ENCODE data around the gene GABARAP. TPM values are rescaled to one million over a fixed set of nuclear protein-coding genes. Genes with fewer than 3 reads are reported as not detected.

The GABARAP gene
- polyA plus RNA-seq, 1 experiment = 984 TPM

DNA sequence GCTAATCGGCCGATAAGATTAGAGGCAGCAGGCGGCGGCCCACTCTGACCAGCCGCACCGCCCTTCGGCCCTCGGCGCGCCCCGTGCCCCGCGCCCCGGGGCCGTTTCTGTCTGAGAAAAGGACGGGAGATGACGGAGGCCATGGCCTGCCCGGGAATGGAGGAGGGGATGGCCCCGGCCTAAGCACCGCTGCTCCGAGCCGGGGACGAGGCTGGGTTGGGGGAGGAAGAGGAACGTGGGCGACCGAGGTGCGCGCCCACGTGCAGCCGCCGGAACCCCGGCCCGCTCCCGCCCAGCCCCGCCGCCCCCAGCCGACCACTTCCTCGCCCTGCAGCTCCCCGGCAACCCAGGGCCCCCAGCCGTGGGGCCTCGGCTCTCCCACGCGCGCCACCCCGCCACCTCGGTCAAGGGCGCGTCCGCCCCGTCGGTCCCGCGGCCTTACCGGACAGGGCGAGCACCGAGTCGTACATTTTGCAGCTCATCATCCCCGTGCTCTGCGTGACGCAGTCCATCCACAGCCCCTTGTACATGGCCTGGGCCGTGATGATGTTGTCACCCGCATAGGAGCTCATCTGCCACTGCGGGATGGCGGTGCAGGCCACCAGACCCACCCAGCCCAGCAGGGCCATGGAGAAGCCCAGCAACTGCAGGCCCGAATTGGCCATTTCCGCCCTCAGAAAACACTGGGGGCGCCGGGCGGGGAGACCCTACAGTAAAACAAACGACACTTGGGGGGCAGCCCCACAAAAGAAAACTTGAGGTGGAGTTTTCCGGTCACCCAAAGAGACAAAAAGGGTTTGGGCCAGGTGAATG lies 19.3 kb upstream of the GABARAP start:
- H3K27me3 ChIP-seq (ENCODE audit: control insufficient read depth, insufficient read depth, low read length) = peaks cover 8% of the 10 kb centered on the region
- no peaks in the 10 kb centered on the region; the same call in 1 of the 2 replicates for H3K9me3 ChIP-seq (ENCODE audit: control insufficient read depth, insufficient read depth, low read length)
- CTCF ChIA-PET = no interaction called here
- H3K4me3 ChIP-seq (ENCODE audit: low read depth, low read length) = peak overlapping the region; percentile 40; the same call in 1 of the 2 replicates
- POLR2A ChIA-PET = interaction anchor here (0.6 to 0.7 kb wide), 2 partner anchors 50 to 213 kb away, joined by 4 to 8 read pairs; no protein-coding TSS in a partner anchor
- no peak overlapping the region for H3K27ac ChIP-seq (ENCODE audit: low read depth, low read length)
- TF ChIP-seq, protein P1, sequence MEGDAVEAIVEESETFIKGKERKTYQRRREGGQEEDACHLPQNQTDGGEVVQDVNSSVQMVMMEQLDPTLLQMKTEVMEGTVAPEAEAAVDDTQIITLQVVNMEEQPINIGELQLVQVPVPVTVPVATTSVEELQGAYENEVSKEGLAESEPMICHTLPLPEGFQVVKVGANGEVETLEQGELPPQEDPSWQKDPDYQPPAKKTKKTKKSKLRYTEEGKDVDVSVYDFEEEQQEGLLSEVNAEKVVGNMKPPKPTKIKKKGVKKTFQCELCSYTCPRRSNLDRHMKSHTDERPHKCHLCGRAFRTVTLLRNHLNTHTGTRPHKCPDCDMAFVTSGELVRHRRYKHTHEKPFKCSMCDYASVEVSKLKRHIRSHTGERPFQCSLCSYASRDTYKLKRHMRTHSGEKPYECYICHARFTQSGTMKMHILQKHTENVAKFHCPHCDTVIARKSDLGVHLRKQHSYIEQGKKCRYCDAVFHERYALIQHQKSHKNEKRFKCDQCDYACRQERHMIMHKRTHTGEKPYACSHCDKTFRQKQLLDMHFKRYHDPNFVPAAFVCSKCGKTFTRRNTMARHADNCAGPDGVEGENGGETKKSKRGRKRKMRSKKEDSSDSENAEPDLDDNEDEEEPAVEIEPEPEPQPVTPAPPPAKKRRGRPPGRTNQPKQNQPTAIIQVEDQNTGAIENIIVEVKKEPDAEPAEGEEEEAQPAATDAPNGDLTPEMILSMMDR (IDR thresholded peaks at IDR 0.05; ENCODE audit: low read depth, low read length) = no peak
- no peak for DNase-seq (ENCODE audit: low read depth, low spot score)

DNA sequence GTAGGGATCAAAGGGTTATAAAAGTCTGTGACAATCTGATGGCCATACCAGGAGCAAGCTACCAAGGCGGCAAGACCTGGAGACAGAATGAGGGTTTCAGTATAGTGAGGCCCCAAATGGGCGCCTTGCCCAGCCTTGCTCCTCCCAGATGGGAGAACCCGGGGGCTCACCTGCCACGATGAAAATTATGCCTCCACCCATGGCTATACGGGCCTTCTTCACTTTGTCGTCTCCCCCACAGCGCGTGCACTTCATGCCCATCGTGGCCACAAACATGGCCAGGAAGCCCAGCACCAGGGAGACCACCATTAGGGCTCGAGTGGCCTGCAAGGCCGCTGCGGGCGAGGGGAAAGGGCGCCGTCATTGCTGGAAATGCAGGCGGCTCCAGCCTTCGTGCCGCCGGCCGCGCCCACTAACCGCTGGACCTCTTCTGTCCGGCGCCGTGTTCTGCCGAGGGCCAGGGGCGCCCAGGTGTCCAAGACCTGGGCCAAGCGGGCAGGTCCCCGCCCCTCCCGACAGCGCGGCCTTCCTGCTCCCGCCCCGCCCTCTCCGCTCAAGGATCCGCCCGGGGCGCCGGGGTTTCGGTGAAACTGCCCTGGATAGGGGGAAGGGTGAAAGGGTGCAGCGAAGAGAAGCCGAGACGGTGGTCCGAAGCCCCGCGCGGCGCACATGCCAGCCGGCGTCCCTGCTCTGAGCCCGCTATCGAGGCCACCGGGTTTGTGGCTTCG lies 18.6 kb upstream of the GABARAP start:
- Histone ChIP-seq H3K4me3 (ENCODE audit: low read depth, low read length) (peak overlapping the region; percentile 40; the same call in 1 of the 2 replicates), H3K27ac (ENCODE audit: low read depth, low read length) (no peak overlapping the region), H3K27me3 (ENCODE audit: control insufficient read depth, insufficient read depth, low read length) (peaks cover 8% of the 10 kb centered on the region), H3K9me3 (ENCODE audit: control insufficient read depth, insufficient read depth, low read length) (no peaks in the 10 kb centered on the region; the same call in 1 of the 2 replicates)
- DNase-seq (ENCODE audit: low read depth, low spot score) = no peak
- CTCF ChIA-PET = no interaction called here
- POLR2A ChIA-PET = no interaction called here
- TF ChIP-seq, protein P1 (IDR thresholded peaks at IDR 0.05; ENCODE audit: low read depth, low read length) = no peak

DNA sequence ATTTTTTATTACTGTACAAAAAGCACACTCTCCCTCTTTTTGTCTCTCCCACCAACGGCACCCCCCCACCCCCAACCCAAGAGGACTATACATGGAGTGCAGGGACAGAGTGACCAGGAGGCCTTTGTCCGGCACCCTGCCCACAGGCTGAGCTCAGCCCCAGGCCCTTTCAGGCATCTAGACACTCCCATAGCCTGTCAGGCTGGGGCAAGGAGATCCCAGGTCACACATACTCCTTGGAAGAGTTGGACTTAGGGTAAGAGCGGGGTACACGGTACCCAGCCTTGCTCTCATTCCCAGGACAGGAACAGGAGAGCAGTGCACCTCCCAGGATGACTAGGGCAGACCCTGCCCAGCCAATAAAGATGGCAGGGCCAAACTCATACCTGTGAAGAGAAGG lies 17.9 kb upstream of the GABARAP start:
- Histone ChIP-seq H3K4me3 (ENCODE audit: low read depth, low read length) (no peak overlapping the region), H3K9me3 (ENCODE audit: control insufficient read depth, insufficient read depth, low read length) (no peaks in the 10 kb centered on the region), H3K27me3 (ENCODE audit: control insufficient read depth, insufficient read depth, low read length) (peaks cover 8% of the 10 kb centered on the region), H3K27ac (ENCODE audit: low read depth, low read length) (no peak overlapping the region)
- TF ChIP-seq, protein P1 (IDR thresholded peaks at IDR 0.05; ENCODE audit: low read depth, low read length) = no peak
- DNase-seq (ENCODE audit: low read depth, low spot score) = no peak
- POLR2A ChIA-PET = no interaction called here
- CTCF ChIA-PET = interaction anchor here (1.4 kb wide), 1 partner anchor 18 kb away, joined by 3 read pairs; the partner anchor contains the start of gene GABARAP

DNA sequence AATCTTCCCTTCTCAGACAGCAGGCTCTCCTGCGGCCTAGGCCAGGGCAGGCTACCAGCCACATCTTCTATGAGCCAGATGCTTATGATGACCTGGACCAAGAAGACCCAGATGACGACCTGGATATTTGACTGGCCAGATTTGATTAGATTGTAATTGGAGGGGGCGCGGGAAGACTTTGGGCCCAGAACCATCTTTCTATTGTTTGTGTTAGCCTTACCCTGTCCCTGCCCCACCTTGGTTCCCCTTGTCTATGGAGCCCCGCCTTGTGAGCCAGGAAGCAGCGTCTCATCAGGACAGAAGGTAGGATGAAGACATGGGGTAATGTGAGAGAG lies 17.3 kb upstream of the GABARAP start:
- peaks cover 8% of the 10 kb centered on the region for H3K27me3 ChIP-seq (ENCODE audit: control insufficient read depth, insufficient read depth, low read length)
- TF ChIP-seq, protein P1 (IDR thresholded peaks at IDR 0.05; ENCODE audit: low read depth, low read length) = no peak
- no peak overlapping the region for H3K4me3 ChIP-seq (ENCODE audit: low read depth, low read length)
- DNase-seq (ENCODE audit: low read depth, low spot score) = no peak
- no peak overlapping the region for H3K27ac ChIP-seq (ENCODE audit: low read depth, low read length)
- CTCF ChIA-PET = interaction anchor here (1.4 kb wide), 1 partner anchor 17 kb away, joined by 3 read pairs; the partner anchor contains the start of gene GABARAP
- POLR2A ChIA-PET = no interaction called here
- H3K9me3 ChIP-seq (ENCODE audit: control insufficient read depth, insufficient read depth, low read length) = no peaks in the 10 kb centered on the region
